ENCODE results near the gene CD47.

- TF ChIP-seq POLR2AphosphoS5 (IDR thresholded peaks at IDR 0.05; ENCODE audit: borderline replicate concordance, low read depth, low read length) (no peak), EZH2 (IDR thresholded peaks at IDR 0.05) (no peak)
Observed at GRCh38 chr3:108018552-108018951, 72.3 kb downstream of the CD47 start.
